KMS-11 (cell line): ENCODE results near the gene CD81.

Experiments used
- H2AFZ ChIP-seq: fragments of 200-600 bp; sonication (generic); 2 replicates; pipeline ENCODE4 v1.6.1; 2016; ENCODE audit warnings: antibody characterized with exemption, mixed run types, low read depth
- H3K27ac ChIP-seq: fragments of 200-600 bp; sonication (generic); 2 replicates; pipeline ENCODE4 v1.6.1; 2016; ENCODE audit warnings: mild to moderate bottlenecking, mixed run types
- H3K27me3 ChIP-seq: fragments of 200-600 bp; sonication (generic); 2 replicates; pipeline ENCODE4 v1.6.1; 2017; ENCODE audit warnings: mild to moderate bottlenecking, low read depth, mixed run types, moderate library complexity; ENCODE audit not compliant: insufficient read depth
- H3K36me3 ChIP-seq: fragments of 200-600 bp; sonication (generic); 2 replicates; pipeline ENCODE4 v1.6.1; 2017; ENCODE audit warnings: mild to moderate bottlenecking, mixed run types; ENCODE audit not compliant: insufficient read depth
- H3K4me1 ChIP-seq: fragments of 200-600 bp; sonication (generic); 2 replicates; pipeline ENCODE4 v1.6.1; 2016; ENCODE audit warnings: mild to moderate bottlenecking, low read depth, mixed run types; ENCODE audit not compliant: poor library complexity, severe bottlenecking
- H3K4me2 ChIP-seq: fragments of 200-600 bp; sonication (generic); 2 replicates; pipeline ENCODE4 v1.7.0; 2016; ENCODE audit warnings: mild to moderate bottlenecking, mixed run types
- H3K4me3 ChIP-seq: fragments of 200-600 bp; sonication (generic); IDR thresholded peaks from 2 replicates; pipeline ENCODE4 v1.6.1; 2017; ENCODE audit warnings: low read depth, low read length, mixed read lengths; ENCODE audit not compliant: insufficient read depth
- H3K79me2 ChIP-seq: fragments of 200-600 bp; sonication (generic); 2 replicates; pipeline ENCODE4 v1.6.1; 2016; ENCODE audit warnings: low read depth, mixed run types; ENCODE audit not compliant: insufficient read depth
- H3K9ac ChIP-seq: fragments of 200-600 bp; sonication (generic); 2 replicates; pipeline ENCODE4 v1.6.1; 2016; ENCODE audit warnings: mild to moderate bottlenecking, mixed run types
- H4K20me1 ChIP-seq: fragments of 200-600 bp; sonication (generic); 2 replicates; pipeline ENCODE4 v1.6.1; 2016; ENCODE audit warnings: mild to moderate bottlenecking, mixed run types; ENCODE audit not compliant: insufficient read depth
- TF ChIP-seq, protein P1 (sequence below): fragments of 200-600 bp; sonication (generic); conservative IDR thresholded peaks from 2 replicates; pipeline ENCODE4 v1.6.1; 2017; ENCODE audit warnings: low read depth, mild to moderate bottlenecking, antibody characterized with exemption, low read length, moderate library complexity, mixed read lengths

The CD81 gene

GRCh38 chr11:2422461-2423156 lies 45.5 kb downstream of the CD81 start:
- TF ChIP-seq, protein P1, sequence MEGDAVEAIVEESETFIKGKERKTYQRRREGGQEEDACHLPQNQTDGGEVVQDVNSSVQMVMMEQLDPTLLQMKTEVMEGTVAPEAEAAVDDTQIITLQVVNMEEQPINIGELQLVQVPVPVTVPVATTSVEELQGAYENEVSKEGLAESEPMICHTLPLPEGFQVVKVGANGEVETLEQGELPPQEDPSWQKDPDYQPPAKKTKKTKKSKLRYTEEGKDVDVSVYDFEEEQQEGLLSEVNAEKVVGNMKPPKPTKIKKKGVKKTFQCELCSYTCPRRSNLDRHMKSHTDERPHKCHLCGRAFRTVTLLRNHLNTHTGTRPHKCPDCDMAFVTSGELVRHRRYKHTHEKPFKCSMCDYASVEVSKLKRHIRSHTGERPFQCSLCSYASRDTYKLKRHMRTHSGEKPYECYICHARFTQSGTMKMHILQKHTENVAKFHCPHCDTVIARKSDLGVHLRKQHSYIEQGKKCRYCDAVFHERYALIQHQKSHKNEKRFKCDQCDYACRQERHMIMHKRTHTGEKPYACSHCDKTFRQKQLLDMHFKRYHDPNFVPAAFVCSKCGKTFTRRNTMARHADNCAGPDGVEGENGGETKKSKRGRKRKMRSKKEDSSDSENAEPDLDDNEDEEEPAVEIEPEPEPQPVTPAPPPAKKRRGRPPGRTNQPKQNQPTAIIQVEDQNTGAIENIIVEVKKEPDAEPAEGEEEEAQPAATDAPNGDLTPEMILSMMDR: no peak

DNA sequence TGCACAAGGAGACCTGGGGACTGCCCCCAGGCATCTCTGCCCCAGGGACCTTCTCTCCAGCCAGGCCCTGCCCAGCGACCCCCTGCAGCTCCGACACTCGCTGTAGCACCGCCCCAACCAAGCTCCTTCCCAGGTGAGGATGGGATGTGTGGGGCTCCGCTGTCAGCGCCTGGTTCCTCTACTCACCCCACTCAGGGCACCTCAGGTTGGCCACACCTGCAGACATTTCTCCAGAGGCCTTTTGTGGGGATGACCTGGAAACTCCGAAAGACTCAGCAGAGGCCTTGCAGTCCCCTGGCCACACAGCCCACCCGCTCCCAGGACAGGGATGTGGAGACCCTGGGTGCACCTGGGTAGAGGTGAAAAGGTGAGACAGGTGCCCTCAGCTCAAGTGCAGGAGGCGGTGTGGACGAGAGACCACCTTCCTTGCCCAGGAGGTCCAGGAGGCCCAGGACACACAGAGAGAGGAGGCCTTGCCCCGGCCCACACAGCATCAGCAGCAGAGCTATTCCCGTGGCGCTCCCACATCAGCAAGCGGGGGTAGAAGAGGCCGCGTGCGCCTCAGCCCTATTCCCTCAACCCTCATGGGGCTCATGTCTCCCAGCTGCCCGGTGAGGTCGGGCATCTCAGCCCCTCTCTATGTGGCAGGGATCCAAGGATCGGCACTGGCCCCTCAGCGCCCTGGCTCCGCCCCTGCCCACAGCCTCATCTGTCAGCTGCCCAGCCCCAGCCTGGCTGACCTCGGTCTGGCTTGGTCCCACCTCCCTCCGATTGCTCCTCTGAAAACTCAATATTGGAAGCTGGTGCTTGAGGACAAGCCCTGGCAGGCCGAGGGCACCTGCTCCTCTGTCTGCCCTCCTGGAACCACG lies 46.3 kb downstream of the CD81 start:
- H3K27me3 ChIP-seq: peaks cover 44% of the 10 kb centered on the region
- H3K79me2 ChIP-seq: no peaks in the 10 kb centered on the region
- no peaks in the 10 kb centered on the region for H3K4me1 ChIP-seq
- H4K20me1 ChIP-seq: no peaks in the 10 kb centered on the region
- H3K36me3 ChIP-seq: no peaks in the 10 kb centered on the region
- H2AFZ ChIP-seq: no peak overlapping the region
- TF ChIP-seq, protein P1: no peak
- H3K4me3 ChIP-seq: no peak overlapping the region
- no peak overlapping the region for H3K4me2 ChIP-seq
- H3K9ac ChIP-seq: no peak overlapping the region
- no peak overlapping the region for H3K27ac ChIP-seq

More at GRCh38 chr11:2422461-2423156, 45.5 kb downstream of the CD81 start:
- Histone ChIP-seq H4K20me1 (no peaks in the 10 kb centered on the region), H3K4me2 (no peak overlapping the region), H3K9ac (no peak overlapping the region), H3K36me3 (no peaks in the 10 kb centered on the region), H3K4me3 (no peak overlapping the region), H3K4me1 (no peaks in the 10 kb centered on the region), H2AFZ (no peak overlapping the region), H3K27me3 (peaks cover 52% of the 10 kb centered on the region), H3K27ac (no peak overlapping the region), H3K79me2 (no peaks in the 10 kb centered on the region)

GRCh38 chr11:2424811-2425495 lies 47.8 kb downstream of the CD81 start:
- Histone ChIP-seq H3K4me2 (no peak overlapping the region), H3K79me2 (no peaks in the 10 kb centered on the region), H4K20me1 (no peaks in the 10 kb centered on the region), H3K27me3 (peaks cover 43% of the 10 kb centered on the region), H2AFZ (no peak overlapping the region), H3K36me3 (no peaks in the 10 kb centered on the region), H3K27ac (no peak overlapping the region), H3K9ac (no peak overlapping the region), H3K4me3 (no peak overlapping the region), H3K4me1 (no peaks in the 10 kb centered on the region)
- TF ChIP-seq, protein P1: no peak

DNA sequence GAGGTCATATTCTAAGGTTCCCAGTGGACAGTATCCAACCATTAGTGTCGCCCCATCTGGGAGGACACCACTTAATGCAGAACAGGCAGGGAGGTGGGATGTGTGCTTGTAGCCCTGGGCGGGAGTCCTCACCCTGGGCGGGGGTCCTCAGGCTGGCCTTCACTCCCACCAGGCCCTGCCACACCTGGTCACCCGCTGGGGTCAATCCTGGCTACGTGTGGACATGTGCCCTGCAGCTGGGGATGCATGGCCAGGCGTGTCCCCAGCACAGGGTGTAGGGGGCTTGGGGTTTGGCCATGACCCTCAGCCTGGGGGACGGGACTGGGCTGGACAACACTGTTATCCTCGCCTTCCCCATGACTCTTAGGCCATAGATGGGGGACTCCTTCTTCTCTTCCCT lies 48.4 kb downstream of the CD81 start:
- Histone ChIP-seq H2AFZ (no peak overlapping the region), H3K9ac (no peak overlapping the region), H3K27me3 (peaks cover 43% of the 10 kb centered on the region), H3K36me3 (no peaks in the 10 kb centered on the region), H3K4me2 (no peak overlapping the region), H3K4me1 (no peaks in the 10 kb centered on the region), H3K4me3 (no peak overlapping the region), H3K79me2 (no peaks in the 10 kb centered on the region), H4K20me1 (no peaks in the 10 kb centered on the region), H3K27ac (no peak overlapping the region)
- TF ChIP-seq, protein P1: no peak
